ENCODE results near the gene TMEM145. TPM values are rescaled to one million over a fixed set of nuclear protein-coding genes. Genes with fewer than 3 reads are reported as not detected.

Gene TMEM145
- total and polyA plus RNA-seq, 10 of the 15 experiments (the other 5 are each of a cell fraction or from before 2014, with no cell fraction given), result 0.04 to 0.97 (median 0.16) TPM; not detected in 4

DNA sequence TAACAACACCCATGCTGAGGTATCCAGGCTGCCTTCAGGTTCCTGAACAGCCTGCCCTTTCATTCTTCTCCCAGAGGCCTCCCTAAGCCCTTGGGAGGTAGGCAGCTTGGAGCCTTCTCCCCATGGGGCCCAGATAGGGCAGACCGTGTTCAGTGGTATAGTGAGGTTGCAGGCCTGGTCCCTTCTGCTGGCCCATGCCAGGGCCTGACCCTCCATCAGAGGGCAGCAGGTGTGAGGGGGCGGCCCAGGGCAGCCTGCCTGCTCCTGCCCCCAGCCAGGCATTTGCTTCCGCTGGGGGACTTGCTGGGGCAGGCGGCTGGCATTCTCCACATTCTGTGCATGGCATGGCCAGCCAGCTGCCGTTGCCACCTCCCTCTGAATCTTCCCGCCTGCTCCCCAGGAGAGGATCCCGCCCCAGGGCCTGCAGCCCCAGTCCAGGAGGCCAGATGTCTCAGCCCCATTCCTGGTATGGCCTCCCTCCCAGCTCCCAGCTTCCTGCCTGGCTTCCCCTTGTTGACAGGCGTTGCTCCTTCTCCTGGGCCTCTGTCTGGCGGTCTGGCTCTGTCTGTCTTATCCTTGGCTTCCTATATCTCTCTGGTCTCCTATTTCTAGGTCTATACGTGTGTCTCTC is 35.2 kb upstream of the TMEM145 start:
- H3K79me2 ChIP-seq (ENCODE audit: control insufficient read depth, insufficient read depth, low read length), result peaks cover 22% of the 10 kb centered on the region

More for the DNA sequence above, 35.2 kb upstream of the TMEM145 start:
- DNase-seq (ENCODE audit: low read depth, low spot score) (no peak), FAIRE-seq (no peak), ATAC-seq (no peak)
- Histone ChIP-seq H3K4me3 (no peak overlapping the region), H3K27me3 (replicated peaks in 1 of 2; ENCODE audit: control insufficient read depth in 2 of 2, insufficient read depth in 2 of 2, low read length in 1 of 2) (no peaks in the 10 kb centered on the region), H3K9me3 (replicated peaks; ENCODE audit: control insufficient read depth, insufficient read depth, low read length) (no peaks in the 10 kb centered on the region), H3K4me2 (ENCODE audit: control insufficient read depth, insufficient read depth) (no peak overlapping the region), H4K20me1 (ENCODE audit: control insufficient read depth, insufficient read depth) (no peaks in the 10 kb centered on the region; the same call in 1 of the 2 replicates), H3K4me1 (ENCODE audit: control insufficient read depth, insufficient read depth, low read length) (peaks cover 48% of the 10 kb centered on the region), H3K9ac (ENCODE audit: control insufficient read depth, insufficient read depth, low read length) (no peak overlapping the region; the same call in 1 of the 2 replicates), H3K36me3 (ENCODE audit: control insufficient read depth in 2 of 2, insufficient read depth in 2 of 2, low read length in 1 of 2) (peaks cover 3 to 11% of the 10 kb centered on the region in 2 experiments; a peak in 3 of 4 replicates), H3K27ac (ENCODE audit: control insufficient read depth, insufficient read depth) (no peak overlapping the region), H2AFZ (ENCODE audit: control insufficient read depth, low read depth, low read length) (no peak overlapping the region)
- WGBS (ENCODE audit: insufficient coverage, insufficient replicate concordance, low lambda C conversion rate, missing lambda C conversion rate), result 99% methylated on average over 9 of the region's 10 CpGs
- in situ Hi-C loops (cut with MboI) (loop anchor here (5.0 kb wide), 1 partner anchor 146 kb away; the partner anchor contains the start of gene POU2F2), intact Hi-C loops (cut with micrococcal nuclease; ENCODE audit: unreplicated experiment) (no loop called here)
- BruUV-seq (replicated peaks), result no TSS peak
- ChIA-PET CTCF (interaction anchor here (0.9 to 6.7 kb wide), 5 partner anchors 15 to 168 kb away, joined by 3 to 111 read pairs (median 8); partner anchors contain the start of genes GSK3A and ZNF526), RAD21 (ENCODE audit: unreplicated experiment) (interaction anchor here (1.6 to 5.5 kb wide), 4 partner anchors 33 to 163 kb away, joined by 5 to 82 read pairs (median 7); partner anchors contain the start of genes GSK3A and ZNF526), SMC1A (ENCODE audit: uncharacterized antibody, unreplicated experiment) (interaction anchor here (2.3 to 5.1 kb wide), 3 partner anchors 8 to 34 kb away, joined by 13 to 70 read pairs (median 24); partner anchors contain the start of genes CIC and GSK3A), POLR2A (interaction anchor here (1.3 to 3.1 kb wide), 3 partner anchors 8 to 35 kb away, joined by 3 to 24 read pairs (median 5); partner anchors contain the start of gene CIC)
- TF ChIP-seq NR2F1 (conservative IDR thresholded peaks at IDR 0.05), result no peak
- TF ChIP-seq, protein P1, sequence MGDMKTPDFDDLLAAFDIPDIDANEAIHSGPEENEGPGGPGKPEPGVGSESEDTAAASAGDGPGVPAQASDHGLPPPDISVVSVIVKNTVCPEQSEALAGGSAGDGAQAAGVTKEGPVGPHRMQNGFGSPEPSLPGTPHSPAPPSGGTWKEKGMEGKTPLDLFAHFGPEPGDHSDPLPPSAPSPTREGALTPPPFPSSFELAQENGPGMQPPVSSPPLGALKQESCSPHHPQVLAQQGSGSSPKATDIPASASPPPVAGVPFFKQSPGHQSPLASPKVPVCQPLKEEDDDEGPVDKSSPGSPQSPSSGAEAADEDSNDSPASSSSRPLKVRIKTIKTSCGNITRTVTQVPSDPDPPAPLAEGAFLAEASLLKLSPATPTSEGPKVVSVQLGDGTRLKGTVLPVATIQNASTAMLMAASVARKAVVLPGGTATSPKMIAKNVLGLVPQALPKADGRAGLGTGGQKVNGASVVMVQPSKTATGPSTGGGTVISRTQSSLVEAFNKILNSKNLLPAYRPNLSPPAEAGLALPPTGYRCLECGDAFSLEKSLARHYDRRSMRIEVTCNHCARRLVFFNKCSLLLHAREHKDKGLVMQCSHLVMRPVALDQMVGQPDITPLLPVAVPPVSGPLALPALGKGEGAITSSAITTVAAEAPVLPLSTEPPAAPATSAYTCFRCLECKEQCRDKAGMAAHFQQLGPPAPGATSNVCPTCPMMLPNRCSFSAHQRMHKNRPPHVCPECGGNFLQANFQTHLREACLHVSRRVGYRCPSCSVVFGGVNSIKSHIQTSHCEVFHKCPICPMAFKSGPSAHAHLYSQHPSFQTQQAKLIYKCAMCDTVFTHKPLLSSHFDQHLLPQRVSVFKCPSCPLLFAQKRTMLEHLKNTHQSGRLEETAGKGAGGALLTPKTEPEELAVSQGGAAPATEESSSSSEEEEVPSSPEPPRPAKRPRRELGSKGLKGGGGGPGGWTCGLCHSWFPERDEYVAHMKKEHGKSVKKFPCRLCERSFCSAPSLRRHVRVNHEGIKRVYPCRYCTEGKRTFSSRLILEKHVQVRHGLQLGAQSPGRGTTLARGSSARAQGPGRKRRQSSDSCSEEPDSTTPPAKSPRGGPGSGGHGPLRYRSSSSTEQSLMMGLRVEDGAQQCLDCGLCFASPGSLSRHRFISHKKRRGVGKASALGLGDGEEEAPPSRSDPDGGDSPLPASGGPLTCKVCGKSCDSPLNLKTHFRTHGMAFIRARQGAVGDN (IDR thresholded peaks at IDR 0.05), result no peak
- TF ChIP-seq CHD4 (IDR thresholded peaks at IDR 0.05), result no peak
- no peak for TF ChIP-seq NRF1 (conservative IDR thresholded peaks at IDR 0.05; ENCODE audit: low read depth, low read length)
- no peak for TF ChIP-seq CREM (IDR thresholded peaks at IDR 0.05; ENCODE audit: low read depth)
- TF ChIP-seq, protein P2, sequence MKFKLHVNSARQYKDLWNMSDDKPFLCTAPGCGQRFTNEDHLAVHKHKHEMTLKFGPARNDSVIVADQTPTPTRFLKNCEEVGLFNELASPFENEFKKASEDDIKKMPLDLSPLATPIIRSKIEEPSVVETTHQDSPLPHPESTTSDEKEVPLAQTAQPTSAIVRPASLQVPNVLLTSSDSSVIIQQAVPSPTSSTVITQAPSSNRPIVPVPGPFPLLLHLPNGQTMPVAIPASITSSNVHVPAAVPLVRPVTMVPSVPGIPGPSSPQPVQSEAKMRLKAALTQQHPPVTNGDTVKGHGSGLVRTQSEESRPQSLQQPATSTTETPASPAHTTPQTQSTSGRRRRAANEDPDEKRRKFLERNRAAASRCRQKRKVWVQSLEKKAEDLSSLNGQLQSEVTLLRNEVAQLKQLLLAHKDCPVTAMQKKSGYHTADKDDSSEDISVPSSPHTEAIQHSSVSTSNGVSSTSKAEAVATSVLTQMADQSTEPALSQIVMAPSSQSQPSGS (IDR thresholded peaks at IDR 0.05; ENCODE audit: low read length), result no peak
- TF ChIP-seq MYC (IDR thresholded peaks at IDR 0.05; ENCODE audit: insufficient read depth, insufficient read length, insufficient replicate concordance, low read length, severe bottlenecking), result no peak
- TF ChIP-seq, protein P3, sequence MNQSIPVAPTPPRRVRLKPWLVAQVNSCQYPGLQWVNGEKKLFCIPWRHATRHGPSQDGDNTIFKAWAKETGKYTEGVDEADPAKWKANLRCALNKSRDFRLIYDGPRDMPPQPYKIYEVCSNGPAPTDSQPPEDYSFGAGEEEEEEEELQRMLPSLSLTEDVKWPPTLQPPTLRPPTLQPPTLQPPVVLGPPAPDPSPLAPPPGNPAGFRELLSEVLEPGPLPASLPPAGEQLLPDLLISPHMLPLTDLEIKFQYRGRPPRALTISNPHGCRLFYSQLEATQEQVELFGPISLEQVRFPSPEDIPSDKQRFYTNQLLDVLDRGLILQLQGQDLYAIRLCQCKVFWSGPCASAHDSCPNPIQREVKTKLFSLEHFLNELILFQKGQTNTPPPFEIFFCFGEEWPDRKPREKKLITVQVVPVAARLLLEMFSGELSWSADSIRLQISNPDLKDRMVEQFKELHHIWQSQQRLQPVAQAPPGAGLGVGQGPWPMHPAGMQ (IDR thresholded peaks at IDR 0.05; ENCODE audit: borderline replicate concordance), result no peak
- no peak for TF ChIP-seq IKZF2 (IDR thresholded peaks at IDR 0.05)
- TF ChIP-seq KAT2A (conservative IDR thresholded peaks at IDR 0.05; ENCODE audit: control insufficient read depth, low read depth, low read length), result no peak
- no peak for TF ChIP-seq PAX8 (IDR thresholded peaks at IDR 0.05)
- TF ChIP-seq HDAC6 (IDR thresholded peaks at IDR 0.05; ENCODE audit: unreplicated experiment), result no peak
- TF ChIP-seq YBX1 (IDR thresholded peaks at IDR 0.05), result no peak
- TF ChIP-seq, protein P4, sequence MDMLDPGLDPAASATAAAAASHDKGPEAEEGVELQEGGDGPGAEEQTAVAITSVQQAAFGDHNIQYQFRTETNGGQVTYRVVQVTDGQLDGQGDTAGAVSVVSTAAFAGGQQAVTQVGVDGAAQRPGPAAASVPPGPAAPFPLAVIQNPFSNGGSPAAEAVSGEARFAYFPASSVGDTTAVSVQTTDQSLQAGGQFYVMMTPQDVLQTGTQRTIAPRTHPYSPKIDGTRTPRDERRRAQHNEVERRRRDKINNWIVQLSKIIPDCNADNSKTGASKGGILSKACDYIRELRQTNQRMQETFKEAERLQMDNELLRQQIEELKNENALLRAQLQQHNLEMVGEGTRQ (IDR thresholded peaks at IDR 0.05; ENCODE audit: borderline replicate concordance, low read depth, low read length), result no peak
- no peak for TF ChIP-seq ZNF274 (IDR thresholded peaks at IDR 0.05; ENCODE audit: insufficient read depth, insufficient read length)
- no peak for TF ChIP-seq SREBF2 (IDR thresholded peaks at IDR 0.05; ENCODE audit: low read length)

Measured in GM12878 (cell line).